Osteoblast (primary cell): ENCODE results near the gene PTGR3. TPM values are rescaled to one million over a fixed set of nuclear protein-coding genes. Genes with fewer than 3 reads are reported as not detected.

ENCODE experiments used
- DNase-seq: peaks from one replicate; pipeline ENCODE4 v3.0.0; 2011; ENCODE audit warnings: low spot score, mixed read lengths; ENCODE audit not compliant: insufficient read length; ENCODE audit errors: missing footprints
- H2AFZ ChIP-seq: 2 replicates; pipeline ENCODE4 v1.6.0; 2011; ENCODE audit warnings: mild to moderate bottlenecking, low read length
- H3K27ac ChIP-seq: 2 replicates; pipeline ENCODE4 v1.5.1; 2011; ENCODE audit warnings: mild to moderate bottlenecking, low read depth, low read length, moderate library complexity
- H3K27me3 ChIP-seq: 2 replicates; pipeline ENCODE4 v1.6.0; 2012; ENCODE audit warnings: mild to moderate bottlenecking, control low read depth, inconsistent platforms, low read length, moderate library complexity; ENCODE audit not compliant: insufficient read depth
- H3K36me3 ChIP-seq: 2 replicates; pipeline ENCODE4 v1.5.1; 2011; ENCODE audit warnings: mild to moderate bottlenecking, low read length, control low read depth, moderate library complexity; ENCODE audit not compliant: insufficient read depth
- H3K4me1 ChIP-seq: 2 replicates; pipeline ENCODE4 v1.5.1; 2011; ENCODE audit warnings: mild to moderate bottlenecking, low read length, control low read depth, moderate library complexity; ENCODE audit not compliant: insufficient read depth
- H3K4me2 ChIP-seq: 2 replicates; pipeline ENCODE4 v1.6.0; 2011; ENCODE audit warnings: mild to moderate bottlenecking, low read length; ENCODE audit not compliant: insufficient read depth
- H3K4me3 ChIP-seq: fragments of 200-600 bp; sonication (generic); 3 replicates; pipeline ENCODE4 v1.5.1; 2012; ENCODE audit warnings: mild to moderate bottlenecking, low read length, inconsistent platforms; ENCODE audit not compliant: insufficient read depth
- H3K79me2 ChIP-seq: 2 replicates; pipeline ENCODE4 v1.6.0; 2012; ENCODE audit warnings: mild to moderate bottlenecking, low read length, control low read depth, inconsistent platforms; ENCODE audit not compliant: insufficient read depth
- H3K9me3 ChIP-seq: 2 replicates; pipeline ENCODE4 v1.5.1; 2011; ENCODE audit warnings: low read depth, low read length, control low read depth
- H4K20me1 ChIP-seq: 2 replicates; pipeline ENCODE4 v1.6.0; 2012; ENCODE audit warnings: mild to moderate bottlenecking, low read length, control low read depth; ENCODE audit not compliant: insufficient read depth
- CTCF ChIP-seq: IDR thresholded peaks from 2 replicates; pipeline ENCODE4 v1.5.1; 2011; ENCODE audit warnings: mild to moderate bottlenecking, low read depth, low read length, moderate library complexity; ENCODE audit errors: extremely low read depth
- total RNA-seq: library from RNA; depleted of rRNA; stranded (reverse); fragments of >200 nt; gene quantifications from 2 replicates; pipeline ENCODE4 v1.2.3, GENCODE V29; 2012

The PTGR3 gene
- 8.3 and 10.3 TPM in 2 replicates for total RNA-seq

- no peak for TF ChIP-seq CTCF
- peak; percentile 98 for DNase-seq
- H2AFZ ChIP-seq, result peak within 1 kb of the TSS; percentile 90
- H3K4me2 ChIP-seq, result peak within 1 kb of the TSS; percentile 97
- peaks cover 44% of the 10 kb centered on the region for H3K4me1 ChIP-seq
- no peaks in the 10 kb centered on the region for H3K27me3 ChIP-seq
- H3K9me3 ChIP-seq, result no peaks in the 10 kb centered on the region
- H3K4me3 ChIP-seq, result peak within 1 kb of the TSS; percentile 92
- peaks cover 57% of the 10 kb centered on the region for H3K79me2 ChIP-seq
- H3K36me3 ChIP-seq, result no peaks in the 10 kb centered on the region
- peak within 1 kb of the TSS; percentile 67 for H3K27ac ChIP-seq
- H4K20me1 ChIP-seq, result peaks cover 25% of the 10 kb centered on the region
These were observed at the start of gene PTGR3 for GRCh38 chr18:75209129-75209950. TSS of gene PTGR3 (minus strand) at chr18:75209139. CDS start at chr18:75209058, 81 bp downstream.

- TF ChIP-seq CTCF, result no peak
- H3K9me3 ChIP-seq, result no peaks in the 10 kb centered on the region
- no peaks in the 10 kb centered on the region for H3K27me3 ChIP-seq
- H3K4me1 ChIP-seq, result peaks cover 17% of the 10 kb centered on the region
- H3K4me2 ChIP-seq, result no peak overlapping the region
- DNase-seq, result no peak
- H3K4me3 ChIP-seq, result no peak overlapping the region
- no peaks in the 10 kb centered on the region for H3K36me3 ChIP-seq
- peaks cover 25% of the 10 kb centered on the region for H3K79me2 ChIP-seq
- no peaks in the 10 kb centered on the region for H4K20me1 ChIP-seq
- no peak overlapping the region for H2AFZ ChIP-seq
- no peak overlapping the region for H3K27ac ChIP-seq
These were observed 48.7 kb upstream of the PTGR3 start for GRCh38 chr18:75257605-75258004.

GRCh38 chr18:75256376-75256775, 47.4 kb upstream of the PTGR3 start:
- Histone ChIP-seq H3K4me3 (no peak overlapping the region), H3K79me2 (peaks cover 31% of the 10 kb centered on the region), H3K4me2 (no peak overlapping the region), H3K27ac (no peak overlapping the region), H3K9me3 (no peaks in the 10 kb centered on the region), H3K36me3 (no peaks in the 10 kb centered on the region), H3K27me3 (no peaks in the 10 kb centered on the region), H3K4me1 (peaks cover 20% of the 10 kb centered on the region), H2AFZ (no peak overlapping the region), H4K20me1 (no peaks in the 10 kb centered on the region)
- no peak for TF ChIP-seq CTCF
- DNase-seq, result no peak

GRCh38 chr18:75255094-75255493, 46.2 kb upstream of the PTGR3 start:
- Histone ChIP-seq H3K27me3 (no peaks in the 10 kb centered on the region), H3K27ac (no peak overlapping the region), H3K79me2 (peaks cover 39% of the 10 kb centered on the region), H3K4me2 (no peak overlapping the region), H3K36me3 (no peaks in the 10 kb centered on the region), H3K4me1 (peaks cover 20% of the 10 kb centered on the region), H3K9me3 (no peaks in the 10 kb centered on the region), H3K4me3 (no peak overlapping the region), H2AFZ (no peak overlapping the region), H4K20me1 (no peaks in the 10 kb centered on the region)
- no peak for DNase-seq
- TF ChIP-seq CTCF, result no peak
